Activated CD4-positive, alpha-beta T cell treated with anti-CD3 and anti-CD28 coated beads, Interleukin-2, amount 50 U/mL, for 48 hours (primary cell): ENCODE results near the gene GABBR1.
A peak's percentile ranks its signal among the peaks of the same experiment; 100 is the strongest.

Source experiments
- DNase-seq, 2 experiments: peaks; one replicate each; pipeline ENCODE4 v3.0.0-alpha.2; 2020

GABBR1 gene

DNA sequence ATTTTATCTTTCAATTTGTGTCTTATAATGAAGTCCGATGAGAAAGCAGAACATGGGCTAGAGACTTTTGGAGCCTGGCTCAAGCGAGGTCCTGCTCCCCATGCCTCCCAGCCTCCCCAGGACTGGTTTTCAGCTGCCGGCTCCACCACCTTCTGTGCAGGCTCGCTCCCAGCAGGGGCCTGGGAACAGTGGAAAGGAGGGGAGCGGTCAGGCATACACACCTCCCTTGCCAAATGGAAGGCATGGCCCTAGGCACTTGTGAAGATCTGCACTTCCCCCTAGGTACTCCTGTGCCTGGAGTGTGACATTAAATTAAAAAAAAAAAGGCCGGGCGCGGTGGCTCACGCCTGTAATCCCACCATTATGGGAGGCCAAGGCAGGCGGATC lies 19.2 kb upstream of the GABBR1 start:
- DNase-seq = no peak

DNA sequence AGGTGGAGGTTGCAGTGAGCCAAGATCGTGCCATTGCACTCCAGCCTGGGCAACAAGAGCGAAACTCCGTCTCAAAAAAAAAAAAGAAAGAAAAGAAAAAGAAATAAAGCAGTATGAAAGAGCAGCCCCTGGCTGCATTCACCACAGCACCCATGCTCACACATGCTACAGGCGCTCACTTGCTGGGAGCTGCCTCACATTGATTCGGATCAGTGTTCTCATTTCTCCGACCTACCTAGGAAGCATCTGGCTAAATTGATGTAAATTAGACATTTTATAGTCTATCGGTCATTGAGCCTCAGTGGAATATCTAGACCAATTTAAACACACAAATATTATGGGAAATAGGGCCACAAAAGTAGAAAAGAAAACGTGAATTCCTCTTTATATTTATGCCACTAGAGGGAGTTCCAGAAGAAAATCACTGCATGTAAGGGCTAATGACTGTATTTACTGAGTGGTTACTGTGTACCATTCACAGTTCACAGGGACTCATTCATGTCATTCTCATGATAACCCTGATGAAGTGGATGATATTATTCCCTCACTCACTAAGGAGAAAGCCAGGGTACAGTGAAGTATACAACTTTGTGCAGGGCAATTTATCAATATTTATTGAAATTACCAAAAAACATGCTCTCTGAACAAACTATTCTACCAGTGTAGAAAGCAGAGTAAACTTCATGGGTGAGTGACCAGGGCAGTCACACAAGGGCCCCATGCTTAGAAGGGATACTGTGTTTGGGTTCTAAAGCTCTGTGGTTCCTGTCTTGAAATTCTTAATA lies 18.6 kb upstream of the GABBR1 start:
- DNase-seq = no peak

DNA sequence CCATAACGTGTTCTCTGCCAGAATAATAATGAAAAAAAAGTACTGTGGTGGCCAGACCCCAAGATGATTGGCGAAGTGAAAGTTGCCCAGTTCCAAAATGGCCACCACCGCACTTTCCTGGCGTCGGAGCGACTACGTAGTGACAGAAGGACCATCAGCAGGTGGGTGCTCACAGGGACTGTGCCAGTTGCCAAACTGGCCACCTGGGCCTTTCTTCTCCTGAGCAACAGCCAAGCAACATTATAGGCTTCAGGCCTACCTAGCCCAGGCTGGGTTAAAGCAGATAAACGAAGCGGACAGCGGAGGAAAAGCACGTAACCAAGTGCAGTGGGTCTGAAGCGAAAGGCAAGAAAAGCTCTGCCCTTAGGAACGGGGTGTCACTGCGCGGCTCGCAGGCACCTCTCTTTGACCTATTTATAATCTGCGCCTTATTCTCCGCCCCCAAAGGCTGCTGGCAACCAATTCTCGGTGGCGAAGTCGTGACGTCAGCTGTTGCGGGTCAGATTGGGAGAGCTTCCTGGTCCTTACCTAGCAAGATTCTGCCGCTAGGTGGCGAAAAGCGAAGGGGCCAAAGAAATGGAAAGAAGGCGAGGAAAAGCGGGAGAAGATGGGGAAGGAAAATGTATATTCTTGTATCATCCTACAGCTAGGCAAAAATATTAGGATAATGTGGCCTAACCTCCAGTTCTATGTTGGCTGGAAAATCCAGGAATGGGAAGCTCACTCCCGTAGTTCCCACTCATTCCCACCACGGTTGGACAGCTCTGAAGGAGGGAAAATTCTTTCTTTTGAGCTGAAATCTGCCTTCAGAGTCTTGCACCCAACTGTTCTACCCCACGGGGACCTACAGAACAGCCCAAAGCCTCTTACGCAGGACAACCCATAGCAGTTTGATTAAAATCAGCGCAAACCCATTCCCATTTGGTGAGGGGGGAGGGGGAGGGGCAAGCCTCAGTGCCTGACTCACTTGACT lies 17.0 kb upstream of the GABBR1 start:
- DNase-seq = peak; percentile 98 to 99

DNA sequence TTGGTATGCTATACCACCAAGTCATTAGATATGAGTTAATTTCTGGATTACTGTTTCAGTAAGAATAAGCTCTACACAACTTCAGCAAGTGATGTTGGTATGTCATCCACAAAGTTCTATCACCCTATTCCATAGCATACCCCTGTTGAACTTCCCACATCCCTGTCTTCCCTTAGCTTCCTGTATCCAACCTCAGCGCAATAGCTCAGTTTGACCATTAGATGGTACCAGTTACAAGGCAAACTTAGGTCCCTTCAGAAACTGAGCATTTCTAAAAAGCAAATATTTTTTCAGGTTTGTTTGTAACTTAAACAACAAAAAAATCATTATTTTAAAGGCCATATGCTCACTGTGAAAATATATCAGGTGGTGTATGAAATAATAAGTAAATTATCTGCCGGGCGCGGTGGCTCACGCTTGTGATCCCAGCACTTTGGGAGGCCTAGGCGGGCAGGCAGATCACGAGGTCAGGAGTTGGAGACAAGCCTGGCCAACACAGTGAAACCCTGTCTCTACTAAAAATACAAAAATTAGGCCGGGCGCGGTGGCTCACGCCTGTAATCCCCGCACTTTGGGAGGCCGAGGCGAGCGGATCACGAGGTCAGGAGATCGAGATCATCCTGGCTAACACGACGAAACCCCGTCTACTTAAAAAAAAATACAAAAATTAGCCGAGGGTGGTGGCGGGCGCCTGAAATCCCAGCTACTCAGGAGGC lies 15.1 kb upstream of the GABBR1 start:
- DNase-seq = no peak

DNA sequence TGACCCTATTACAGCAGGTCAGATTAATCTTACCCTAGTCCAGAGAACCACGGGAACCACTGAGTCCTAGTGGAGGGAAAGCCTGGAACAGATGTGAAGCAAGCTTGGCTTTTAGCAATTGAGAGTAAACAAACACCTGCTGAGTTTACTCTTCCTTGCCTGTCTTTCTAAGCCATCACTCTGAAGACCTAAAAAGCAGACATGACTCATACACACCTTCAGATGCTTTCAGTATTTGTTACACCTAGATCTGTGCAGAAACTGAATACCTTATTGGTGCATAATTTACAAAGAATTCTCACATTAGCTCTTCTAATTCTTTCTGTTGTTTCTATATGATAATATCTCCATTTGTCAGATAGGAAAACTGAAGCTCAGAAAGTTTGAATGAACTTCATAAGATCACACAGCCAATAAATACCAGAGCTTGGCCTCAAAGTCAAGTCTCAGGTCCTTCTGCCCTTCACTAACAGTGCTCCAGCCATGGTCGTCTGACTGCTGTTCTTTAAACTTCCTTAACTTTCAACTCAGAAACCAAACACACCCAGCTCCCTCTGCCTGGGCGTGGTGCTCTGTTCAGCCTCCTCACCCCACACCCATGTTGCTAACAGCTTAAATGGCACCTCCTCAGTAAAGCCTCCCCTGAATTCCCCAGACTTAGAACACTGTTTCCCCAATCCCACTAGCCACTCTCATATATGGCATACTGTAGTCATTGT lies 8.6 kb upstream of the GABBR1 start:
- DNase-seq = no peak

DNA sequence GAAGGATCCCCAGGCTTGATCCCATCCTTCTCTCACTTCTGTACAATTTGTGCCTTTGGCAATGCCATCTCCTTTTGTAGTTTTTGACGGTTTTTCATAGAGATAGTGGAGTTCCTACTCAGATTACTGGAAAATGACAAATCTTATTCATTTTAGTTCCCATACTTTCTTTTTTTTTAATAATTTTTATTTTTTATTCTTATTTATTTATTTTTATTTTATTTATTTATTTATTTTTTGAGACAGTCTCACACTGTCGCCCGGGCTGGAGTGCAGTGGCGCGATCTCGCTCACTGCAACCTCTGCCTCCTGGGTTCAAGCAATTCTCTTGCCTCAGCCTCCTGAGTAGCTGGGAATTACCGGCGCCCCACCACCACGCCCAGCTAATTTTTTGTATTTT lies 4.3 kb upstream of the GABBR1 start:
- no peak for DNase-seq

DNA sequence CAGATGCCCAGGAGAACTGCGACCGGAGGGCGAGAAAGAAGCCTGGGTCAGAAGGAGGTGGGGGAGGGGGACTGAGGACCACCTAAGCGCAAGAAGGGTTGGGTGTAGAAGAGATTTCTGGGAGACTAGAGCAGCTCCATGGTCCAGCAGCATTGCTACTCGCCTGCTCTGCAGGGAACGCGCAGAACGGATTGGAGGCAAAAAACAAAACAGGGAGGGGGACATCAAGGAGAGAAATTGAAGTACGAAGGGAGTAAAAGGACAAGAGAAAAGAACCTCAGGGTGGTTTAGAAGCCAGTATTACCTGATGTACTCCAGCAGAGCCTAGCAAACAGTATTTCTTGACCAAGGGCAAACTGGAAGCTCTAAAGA lies 537 bp upstream of the GABBR1 start:
- DNase-seq = no peak

DNA sequence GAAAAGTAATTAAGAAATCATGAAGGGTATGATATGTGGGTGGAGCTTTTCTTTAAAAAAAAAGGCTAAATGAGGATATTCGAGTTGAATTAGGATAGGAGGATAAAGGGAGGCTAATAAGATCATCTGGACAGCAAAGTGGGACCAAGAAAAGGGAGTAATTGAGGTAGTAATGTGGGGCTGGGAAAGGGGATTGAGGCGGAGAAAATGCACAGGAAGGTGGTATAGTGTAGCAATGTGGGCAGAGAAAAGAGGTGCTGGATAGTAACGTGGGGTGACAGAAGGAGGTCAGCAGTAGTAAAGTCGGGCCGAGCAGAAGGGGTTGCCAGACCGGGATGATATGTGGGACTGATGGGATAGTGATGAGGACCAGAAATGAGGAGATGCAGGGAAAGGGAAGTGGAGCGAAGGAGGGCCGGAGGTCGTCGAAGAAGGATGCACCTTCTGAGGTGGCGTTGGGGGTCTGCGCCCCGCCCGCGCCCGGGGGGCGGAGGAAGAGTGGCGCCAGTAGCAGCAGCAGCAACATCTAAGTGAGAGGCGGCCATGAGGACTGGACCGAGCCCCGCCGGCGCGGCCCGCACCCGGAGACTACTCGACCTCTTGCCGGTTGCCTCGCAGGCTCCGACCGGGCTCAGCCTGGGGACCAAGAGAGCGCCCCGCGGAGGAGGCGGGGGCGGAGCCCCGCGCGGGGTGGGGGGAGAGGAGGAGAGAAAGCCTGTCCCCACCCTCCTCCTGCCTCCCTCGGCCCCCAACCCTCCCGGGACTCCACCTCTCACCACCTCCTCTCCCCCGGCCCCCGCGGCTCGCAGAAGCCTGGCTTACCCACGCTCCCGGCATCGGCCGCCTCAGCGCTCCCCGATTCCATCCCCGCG lies 887 bp downstream of the GABBR1 start:
- DNase-seq = peak; percentile 42 to 57

DNA sequence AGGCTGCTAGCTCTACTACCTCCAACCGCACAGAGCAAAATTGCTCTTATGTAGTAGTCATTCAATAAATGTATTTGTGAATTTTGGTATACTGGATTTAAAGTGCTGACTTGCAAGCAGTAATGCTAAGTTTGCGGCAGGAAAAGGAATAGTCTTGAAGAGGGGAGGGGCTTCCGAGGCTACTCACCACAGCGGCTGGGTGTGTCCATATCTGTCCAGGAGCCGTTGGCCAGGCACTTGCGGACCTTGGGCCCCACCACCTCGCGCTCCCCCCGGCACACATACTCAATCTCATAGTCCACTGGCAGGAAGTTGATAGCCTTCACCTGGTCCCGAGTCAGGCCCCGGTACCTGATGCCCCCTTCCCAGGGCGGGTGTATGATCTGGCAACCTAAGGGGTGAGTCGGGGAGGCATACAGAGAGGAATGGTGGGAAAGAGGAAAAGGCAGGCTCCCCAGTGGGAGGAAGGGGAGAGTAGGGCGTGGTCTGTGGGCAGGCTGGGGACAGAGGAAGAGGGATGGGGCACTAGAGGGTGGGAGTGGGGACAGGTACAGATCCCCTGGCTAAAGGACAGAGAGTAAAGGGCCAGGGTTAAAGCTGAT lies 1.7 kb downstream of the GABBR1 start:
- no peak for DNase-seq

DNA sequence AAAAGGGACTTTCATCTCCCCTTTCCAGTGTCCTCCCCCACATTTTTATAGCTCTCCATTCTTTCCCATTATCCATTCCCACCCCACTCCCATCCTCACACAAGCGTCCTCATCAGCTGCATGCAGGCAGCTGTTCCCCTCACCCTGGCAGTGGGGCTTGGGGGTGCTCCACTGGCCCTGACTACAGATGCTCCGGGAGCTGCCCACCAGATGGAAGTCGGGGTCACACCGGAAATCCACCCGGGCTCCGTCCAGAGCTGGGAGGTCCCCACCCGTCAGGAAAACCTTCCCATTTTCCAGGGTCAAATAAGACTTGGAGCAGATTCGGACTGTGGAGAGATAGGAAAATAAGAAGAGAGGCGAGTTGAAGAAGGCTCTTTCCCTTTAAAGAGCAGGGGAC lies 2.7 kb downstream of the GABBR1 start:
- no peak for DNase-seq

DNA sequence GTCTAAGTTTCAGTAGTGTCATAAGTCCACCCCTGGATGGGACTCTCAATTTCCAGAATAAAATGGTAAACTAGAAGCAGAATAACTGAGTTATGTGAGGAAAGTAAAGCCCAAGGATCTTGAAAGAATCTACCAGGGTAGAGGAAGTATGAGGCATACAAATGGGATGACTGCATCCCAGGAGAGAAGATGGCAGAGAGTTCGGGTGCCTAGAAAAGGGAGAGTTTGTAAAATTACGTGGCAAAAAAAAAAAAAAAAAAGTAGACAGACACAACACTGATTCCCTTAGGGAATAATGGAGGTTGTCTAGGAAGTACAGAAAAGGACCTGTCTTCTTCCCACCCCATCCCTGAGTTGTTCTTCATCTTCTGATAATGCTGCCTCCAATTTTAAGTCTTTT lies 3.4 kb downstream of the GABBR1 start:
- no peak for DNase-seq

DNA sequence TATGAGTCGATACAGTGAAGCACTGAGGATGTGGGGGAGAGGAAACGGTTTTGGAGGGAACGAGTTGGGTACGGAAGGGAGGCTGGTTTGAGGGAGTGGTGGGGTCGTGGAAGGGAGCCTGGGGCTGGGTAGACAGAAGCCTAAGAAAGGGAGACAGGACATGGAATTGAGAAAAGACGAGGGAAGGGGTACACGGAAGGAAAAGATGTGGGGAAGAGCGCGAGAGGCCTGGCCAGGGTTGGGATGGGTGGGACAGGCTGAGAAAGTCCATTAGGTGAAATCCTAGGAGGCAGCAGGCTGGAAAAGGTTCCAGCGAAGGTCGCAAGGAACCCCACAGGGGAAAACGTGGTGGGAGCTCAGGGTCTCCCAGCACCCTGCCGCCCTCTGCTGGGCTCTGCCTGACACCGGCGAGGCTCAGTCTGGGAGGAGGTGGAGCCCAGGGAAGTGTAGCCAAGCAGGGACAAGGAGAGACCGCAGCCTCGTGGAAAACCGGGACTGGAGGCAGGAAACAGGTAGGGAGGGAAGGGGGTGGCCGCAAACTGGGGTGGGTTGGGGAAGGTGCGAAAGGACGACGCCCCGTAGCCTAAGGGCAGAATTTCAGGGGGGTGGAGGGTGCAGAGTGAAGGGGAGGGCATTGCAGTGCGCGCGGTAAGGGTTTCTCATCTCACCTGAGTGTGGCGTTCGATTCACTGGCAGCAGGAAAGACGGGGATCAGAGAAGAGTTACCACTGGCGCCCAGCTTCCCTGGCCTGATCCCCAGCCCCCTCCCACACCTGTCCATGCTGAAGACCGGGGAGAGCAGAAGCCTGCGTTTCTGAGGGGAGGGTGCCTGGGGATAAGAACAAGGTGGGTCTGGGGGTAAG lies 4.3 kb downstream of the GABBR1 start:
- DNase-seq = peak; percentile 70 to 74

DNA sequence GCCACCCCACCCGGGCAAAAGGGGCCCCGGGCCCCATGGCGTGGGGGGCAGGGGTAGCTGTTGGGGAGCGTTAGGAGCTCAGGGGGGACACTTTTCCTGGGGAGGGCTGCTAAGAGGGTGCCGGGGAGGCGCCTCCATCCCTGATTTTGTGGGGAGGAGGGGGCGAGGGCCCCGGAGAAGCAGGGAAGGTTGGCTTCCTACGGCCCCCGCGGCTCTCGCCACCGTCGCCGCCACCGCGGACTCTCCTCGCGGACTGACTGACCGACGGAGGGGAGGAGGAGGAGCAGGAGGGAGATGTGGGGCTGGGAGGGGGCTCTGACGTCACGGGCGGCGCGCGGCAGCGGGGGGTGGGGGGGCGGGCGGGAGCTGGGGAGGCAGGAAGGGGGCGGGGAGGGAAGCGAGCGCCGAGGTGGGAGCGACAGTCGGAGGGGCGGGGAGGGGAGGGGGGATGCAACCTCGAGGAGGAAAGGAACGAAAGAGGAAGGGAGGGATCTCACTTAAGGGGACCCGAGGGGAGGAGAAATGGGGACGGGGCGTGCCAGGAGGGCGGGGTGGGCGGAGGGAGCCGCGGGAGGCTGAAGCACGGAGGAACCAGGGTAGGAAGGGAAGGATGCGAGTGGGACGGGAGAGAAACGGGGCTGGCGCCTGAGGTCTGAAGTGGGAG lies 5.1 kb downstream of the GABBR1 start:
- DNase-seq = peak; percentile 65 to 67

DNA sequence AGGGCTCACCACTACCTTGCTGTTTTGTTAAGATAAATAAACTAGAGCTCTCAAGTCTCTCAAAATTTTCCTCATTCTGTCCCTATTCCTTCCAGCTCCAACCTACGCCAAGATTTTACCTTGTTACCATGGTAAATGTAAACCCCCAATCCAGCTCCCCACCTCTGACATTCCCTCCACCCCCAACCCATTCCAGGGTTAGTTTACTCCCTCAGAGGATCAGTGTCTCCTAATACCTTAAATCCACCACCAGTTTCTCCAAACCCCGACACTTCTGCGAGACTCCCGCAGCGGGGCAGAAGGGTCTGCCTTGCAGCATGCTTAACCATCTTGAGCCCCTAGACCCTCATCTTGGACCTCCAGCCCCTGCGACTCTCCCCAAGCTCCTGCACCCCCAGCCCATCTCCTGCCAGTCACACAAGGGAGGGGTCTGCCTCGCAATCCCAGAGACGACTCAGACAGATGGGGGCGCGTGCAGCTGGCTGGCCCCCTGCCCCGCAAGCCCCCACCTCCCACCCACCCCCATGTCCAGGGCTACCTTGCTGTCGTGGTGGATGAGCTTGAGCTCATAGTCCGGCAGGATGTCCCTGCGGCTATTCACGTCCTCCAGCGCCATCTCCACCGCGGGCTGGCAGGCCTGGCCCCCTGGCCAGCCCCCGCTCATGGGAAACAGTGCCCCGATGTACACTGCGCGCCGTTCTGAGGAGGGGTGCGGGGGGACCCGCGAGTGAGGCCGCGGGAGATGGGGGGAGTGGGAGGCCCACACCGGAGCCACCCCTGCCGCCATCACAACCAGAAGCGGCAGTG lies 5.8 kb downstream of the GABBR1 start:
- no peak for DNase-seq

DNA sequence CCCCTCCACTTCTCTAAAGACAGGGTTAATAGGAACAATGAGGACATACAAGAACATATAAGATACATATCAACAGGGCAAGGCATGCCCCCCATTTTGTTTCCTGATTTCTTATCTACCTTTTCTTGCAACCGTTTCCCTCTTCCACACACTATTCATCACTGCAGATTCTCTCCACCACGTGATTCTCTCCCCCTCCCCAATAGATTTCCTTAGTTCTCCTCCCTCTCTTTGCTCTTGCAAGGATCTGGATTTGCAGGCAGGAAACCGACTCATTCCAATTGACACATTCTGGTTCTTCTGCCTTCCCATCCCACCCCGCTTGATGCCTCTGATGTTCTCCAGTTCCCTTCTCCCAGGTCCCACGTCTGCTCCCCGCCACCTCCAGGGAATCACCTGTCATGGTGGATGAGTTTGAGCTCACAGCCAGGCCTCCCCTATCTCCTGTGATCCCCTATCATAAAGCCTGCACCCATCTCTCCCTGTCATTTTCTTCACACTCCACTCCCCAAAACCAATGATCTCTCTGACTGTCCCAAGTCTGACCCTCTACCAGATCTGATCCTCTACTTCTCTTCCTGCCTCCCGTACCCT lies 7.5 kb downstream of the GABBR1 start:
- DNase-seq = no peak

DNA sequence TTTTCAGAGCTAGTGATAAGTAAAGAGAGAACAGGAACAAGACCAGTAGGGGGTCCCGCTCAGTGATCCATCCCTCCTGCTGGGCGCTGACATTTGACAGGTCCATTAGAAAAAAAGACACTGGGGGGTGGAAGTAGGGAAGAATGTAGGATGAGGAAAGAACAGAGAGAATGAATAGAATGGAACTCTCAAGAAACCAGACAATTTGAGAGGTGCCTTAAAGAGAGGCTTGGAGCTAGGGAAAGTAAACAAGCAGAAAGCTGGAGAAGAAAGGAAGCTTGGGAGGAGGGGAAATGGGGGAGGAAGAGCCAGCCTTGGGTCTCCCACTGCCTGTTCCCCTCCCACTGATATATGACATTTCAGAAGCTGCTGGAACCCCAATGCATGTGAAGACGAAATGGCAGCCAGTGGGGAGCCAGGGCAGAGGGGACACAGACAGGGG lies 8.4 kb downstream of the GABBR1 start:
- DNase-seq = no peak

DNA sequence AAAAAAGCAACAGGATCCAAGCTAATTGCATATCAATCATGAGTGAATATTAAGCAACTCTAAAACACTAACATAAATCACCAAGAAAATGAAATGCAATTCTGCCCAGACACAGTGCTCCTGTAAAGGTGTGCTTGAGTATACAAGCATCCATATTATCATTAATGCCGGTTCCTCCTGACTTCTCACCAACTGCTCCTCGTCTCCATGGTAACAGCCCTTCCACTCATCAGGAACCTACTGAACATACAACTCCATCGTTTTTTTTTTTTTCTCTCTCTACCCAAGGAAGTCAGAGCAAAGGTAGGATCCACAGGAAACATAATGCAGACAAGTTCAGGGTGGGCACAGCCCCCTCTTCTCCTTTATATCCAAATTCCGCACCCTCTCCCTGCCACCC lies 12.4 kb downstream of the GABBR1 start:
- DNase-seq = no peak

DNA sequence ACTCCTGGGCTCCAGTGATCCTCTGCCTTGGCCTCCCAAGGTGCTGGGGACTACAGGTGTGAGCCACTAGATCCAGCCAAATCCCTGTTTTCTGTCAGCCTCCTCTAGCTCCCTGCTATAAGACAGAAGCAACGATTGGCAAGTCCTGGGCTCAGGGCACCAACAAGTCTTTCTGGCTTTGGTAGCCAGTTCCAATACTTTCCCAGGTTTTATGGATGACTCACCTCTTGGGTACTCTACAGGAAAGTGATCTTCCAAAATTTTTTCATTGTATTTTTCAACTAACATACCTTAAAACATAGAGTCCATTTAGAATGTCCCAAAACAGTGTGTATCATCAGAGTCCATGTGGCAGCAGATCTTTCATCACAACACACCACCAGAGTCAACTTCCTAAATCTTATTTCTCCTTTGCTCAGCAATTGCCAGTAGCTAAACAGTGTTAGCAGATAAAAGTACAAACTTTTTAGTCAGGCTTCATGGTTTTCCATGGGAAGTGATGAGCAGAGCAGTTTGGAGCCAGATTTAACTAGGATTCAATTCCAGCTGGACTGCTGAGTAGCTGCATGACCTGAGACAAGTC lies 13.3 kb downstream of the GABBR1 start:
- no peak for DNase-seq
